Testis (tissue), 2 donors: ENCODE results near the gene SYMPK.

Experiments
- CTCF ChIP-seq, 3 experiments: fragments of 450-650 bp in 2 of 3; fragments of 200-600 bp in 1 of 3; sonication (generic) in 1 of 3; IDR thresholded peaks; one replicate each; pipeline ENCODE4 v1.5.1; 2016 to 2019; ENCODE audit warnings: antibody characterized with exemption in 3 of 3, mild to moderate bottlenecking in 2 of 3, moderate library complexity in 1 of 3
- POLR2A ChIP-seq: fragments of 450-650 bp; IDR thresholded peaks from one replicate; pipeline ENCODE4 v1.6.1; 2017; ENCODE audit warnings: antibody characterized with exemption, mild to moderate bottlenecking, moderate library complexity

- no peak for TF ChIP-seq CTCF (IDR thresholded peaks at IDR 0.05)
- no peak for TF ChIP-seq POLR2A
These were observed 40.0 kb upstream of the SYMPK start for GRCh38 chr19:45902651-45903625.
